ENCODE results near the gene BCS1L.

The BCS1L gene

DNA sequence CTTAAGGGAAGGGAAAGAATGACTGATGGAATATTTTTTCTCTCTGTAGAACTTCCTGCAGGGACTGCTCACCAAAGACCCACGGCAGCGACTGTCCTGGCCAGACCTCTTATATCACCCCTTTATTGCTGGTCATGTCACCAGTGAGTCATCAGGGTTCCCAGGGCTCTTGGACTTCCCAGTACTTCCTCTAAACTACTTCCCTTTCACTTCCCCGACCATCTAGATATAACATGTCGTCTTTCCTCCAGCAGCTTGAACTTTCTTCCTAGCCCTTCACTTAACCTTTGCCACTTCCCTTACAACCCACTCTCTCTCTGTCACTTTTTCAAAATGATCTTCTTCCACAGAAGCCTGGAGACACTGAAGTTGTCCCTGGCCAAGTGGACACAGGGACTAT is 19.6 kb downstream of the BCS1L start:
- TF ChIP-seq, protein P1, sequence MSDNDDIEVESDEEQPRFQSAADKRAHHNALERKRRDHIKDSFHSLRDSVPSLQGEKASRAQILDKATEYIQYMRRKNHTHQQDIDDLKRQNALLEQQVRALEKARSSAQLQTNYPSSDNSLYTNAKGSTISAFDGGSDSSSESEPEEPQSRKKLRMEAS (IDR thresholded peaks at IDR 0.05): no peak
- TF ChIP-seq EGR1 (IDR thresholded peaks at IDR 0.05) (no peak), CEBPB (IDR thresholded peaks at IDR 0.05) (no peak), EP300 (IDR thresholded peaks at IDR 0.05; ENCODE audit: borderline replicate concordance) (no peak), RAD21 (IDR thresholded peaks at IDR 0.05; ENCODE audit: low read depth) (no peak), NFIC (IDR thresholded peaks at IDR 0.05) (no peak), ZBTB7A (IDR thresholded peaks at IDR 0.05; ENCODE audit: low read depth) (no peak), CREB1 (IDR thresholded peaks at IDR 0.05; ENCODE audit: low read depth) (no peak), TAF1 (IDR thresholded peaks at IDR 0.05; ENCODE audit: low read depth) (no peak), TEAD4 (IDR thresholded peaks at IDR 0.05) (no peak), TCF12 (IDR thresholded peaks at IDR 0.05; ENCODE audit: low read depth) (no peak), FOXM1 (IDR thresholded peaks at IDR 0.05; ENCODE audit: borderline replicate concordance, low read depth) (no peak), YY1 (IDR thresholded peaks at IDR 0.05; ENCODE audit: low read depth) (no peak)
- TF ChIP-seq, protein P2, sequence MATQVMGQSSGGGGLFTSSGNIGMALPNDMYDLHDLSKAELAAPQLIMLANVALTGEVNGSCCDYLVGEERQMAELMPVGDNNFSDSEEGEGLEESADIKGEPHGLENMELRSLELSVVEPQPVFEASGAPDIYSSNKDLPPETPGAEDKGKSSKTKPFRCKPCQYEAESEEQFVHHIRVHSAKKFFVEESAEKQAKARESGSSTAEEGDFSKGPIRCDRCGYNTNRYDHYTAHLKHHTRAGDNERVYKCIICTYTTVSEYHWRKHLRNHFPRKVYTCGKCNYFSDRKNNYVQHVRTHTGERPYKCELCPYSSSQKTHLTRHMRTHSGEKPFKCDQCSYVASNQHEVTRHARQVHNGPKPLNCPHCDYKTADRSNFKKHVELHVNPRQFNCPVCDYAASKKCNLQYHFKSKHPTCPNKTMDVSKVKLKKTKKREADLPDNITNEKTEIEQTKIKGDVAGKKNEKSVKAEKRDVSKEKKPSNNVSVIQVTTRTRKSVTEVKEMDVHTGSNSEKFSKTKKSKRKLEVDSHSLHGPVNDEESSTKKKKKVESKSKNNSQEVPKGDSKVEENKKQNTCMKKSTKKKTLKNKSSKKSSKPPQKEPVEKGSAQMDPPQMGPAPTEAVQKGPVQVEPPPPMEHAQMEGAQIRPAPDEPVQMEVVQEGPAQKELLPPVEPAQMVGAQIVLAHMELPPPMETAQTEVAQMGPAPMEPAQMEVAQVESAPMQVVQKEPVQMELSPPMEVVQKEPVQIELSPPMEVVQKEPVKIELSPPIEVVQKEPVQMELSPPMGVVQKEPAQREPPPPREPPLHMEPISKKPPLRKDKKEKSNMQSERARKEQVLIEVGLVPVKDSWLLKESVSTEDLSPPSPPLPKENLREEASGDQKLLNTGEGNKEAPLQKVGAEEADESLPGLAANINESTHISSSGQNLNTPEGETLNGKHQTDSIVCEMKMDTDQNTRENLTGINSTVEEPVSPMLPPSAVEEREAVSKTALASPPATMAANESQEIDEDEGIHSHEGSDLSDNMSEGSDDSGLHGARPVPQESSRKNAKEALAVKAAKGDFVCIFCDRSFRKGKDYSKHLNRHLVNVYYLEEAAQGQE (IDR thresholded peaks at IDR 0.05; ENCODE audit: low read depth): no peak

DNA sequence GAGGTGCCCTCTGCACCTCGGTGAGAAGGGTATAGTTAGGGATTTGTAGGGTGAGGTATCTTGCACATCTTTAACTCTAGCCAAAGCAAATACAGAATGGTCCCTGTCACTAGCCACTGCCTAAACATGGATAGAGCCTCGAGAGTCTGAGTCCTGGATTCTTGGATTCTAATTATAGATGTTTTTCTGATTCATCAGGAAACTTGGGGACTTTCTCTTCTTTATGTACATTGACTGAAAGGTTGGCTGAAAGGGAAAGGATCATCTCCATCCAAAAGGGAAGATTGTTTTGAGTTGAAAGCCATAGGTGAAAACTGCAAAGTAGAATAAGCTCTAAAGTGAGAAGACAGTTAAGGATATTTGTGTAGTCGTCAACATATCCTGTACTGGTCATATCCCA is 20.6 kb downstream of the BCS1L start:
- TF ChIP-seq EP300 (IDR thresholded peaks at IDR 0.05; ENCODE audit: borderline replicate concordance) (no peak), CEBPB (IDR thresholded peaks at IDR 0.05) (no peak), TEAD4 (IDR thresholded peaks at IDR 0.05) (no peak), NFIC (IDR thresholded peaks at IDR 0.05) (no peak)

DNA sequence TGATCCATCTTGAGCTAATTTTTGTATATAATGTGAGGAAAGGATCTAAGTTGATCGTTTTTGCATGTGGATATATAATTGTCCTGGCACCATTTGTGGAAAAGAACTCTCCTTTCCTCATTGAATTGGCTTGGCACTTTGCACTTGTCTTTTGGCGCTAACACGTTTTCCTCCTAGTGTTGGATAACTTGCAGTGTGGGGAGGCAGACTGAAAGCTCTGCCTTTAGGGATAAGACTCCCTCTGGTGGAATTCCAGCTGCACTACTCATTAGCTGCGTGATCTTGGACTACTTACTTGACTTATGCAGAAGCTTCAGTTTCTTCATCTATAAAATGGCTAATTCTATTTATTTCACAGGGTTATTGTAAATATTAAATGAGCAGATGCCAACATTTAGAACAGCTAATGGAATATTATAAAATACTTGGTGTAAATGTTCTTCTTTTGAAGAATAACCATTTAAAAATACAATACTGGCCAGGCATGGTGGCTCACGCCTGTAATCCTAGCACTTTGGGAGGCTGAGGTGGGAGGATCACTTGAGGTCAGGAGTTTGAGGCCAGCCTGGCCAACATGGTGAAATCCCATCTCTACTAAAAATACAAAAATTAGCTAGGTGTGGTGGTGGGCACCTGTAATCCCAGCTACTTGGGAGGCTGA is 28.0 kb downstream of the BCS1L start:
- TF ChIP-seq, protein P1 (IDR thresholded peaks at IDR 0.05): 0 out of 2 replicates have a peak, but pooled peaks have one; percentile 26
- TF ChIP-seq RAD21 (IDR thresholded peaks at IDR 0.05; ENCODE audit: low read depth): peak; percentile 65
- TF ChIP-seq TEAD4 (IDR thresholded peaks at IDR 0.05): peak; percentile 59

DNA sequence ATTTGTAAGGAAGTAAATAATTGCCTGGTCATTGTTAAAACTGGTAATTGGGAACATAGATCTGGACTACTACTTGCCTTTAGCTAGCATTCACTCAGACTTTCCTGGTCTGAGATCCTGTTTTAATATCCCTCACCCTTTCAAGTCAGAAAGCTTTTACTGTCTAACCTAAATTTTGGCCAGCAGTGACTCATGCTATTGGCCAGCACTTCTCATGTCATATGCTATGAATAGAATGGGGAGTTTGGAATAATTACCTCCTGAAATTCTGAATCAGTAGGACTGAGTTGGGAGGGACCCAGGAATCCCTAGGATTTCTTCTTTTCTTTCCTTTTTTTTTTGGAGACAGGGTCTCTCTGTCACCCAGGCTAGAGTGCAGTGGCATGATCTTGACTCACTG is 31.8 kb downstream of the BCS1L start:
- TF ChIP-seq YY1 (IDR thresholded peaks at IDR 0.05; ENCODE audit: low read depth) (no peak), CREB1 (IDR thresholded peaks at IDR 0.05; ENCODE audit: low read depth) (no peak), EGR1 (IDR thresholded peaks at IDR 0.05) (no peak)
- TF ChIP-seq, protein P2 (IDR thresholded peaks at IDR 0.05; ENCODE audit: low read depth): no peak

DNA sequence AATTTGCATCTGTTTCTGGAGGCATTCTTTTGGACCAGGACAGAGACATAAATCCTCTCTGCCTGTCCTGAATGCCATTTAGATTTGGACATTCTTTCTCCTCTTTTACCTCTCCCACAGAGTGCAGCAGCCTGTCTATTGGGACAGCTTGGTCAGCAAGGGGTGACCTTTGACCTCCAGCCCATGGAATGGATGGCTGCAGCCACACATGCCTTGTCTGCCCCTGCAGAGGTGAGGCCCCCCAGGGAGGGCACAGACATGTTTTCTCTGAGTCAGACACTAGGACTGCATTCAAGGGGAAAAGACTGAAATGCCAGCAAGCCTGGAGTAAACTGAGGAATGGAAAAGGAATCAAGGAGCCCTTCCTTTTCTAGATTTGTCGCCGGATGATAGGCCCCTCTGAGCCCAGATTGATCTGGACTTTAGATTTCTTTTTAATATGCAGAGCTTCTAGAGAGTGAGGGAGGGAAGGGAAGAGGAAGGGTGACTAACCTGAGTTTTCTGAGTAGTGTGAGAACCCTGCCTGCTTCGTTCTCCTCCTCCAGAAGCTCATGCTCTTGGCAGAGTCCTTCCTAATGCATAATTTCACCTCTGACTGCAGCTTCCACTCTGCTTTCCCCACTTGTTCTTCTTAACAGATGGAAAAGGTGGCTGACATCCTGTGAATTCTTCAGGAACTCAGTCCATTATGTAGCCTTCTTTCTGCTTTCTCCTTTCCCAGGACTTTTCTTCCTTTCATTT is 35.1 kb downstream of the BCS1L start:
- no peak for TF ChIP-seq NFIC (IDR thresholded peaks at IDR 0.05)
- TF ChIP-seq TCF12 (IDR thresholded peaks at IDR 0.05; ENCODE audit: low read depth): no peak

DNA sequence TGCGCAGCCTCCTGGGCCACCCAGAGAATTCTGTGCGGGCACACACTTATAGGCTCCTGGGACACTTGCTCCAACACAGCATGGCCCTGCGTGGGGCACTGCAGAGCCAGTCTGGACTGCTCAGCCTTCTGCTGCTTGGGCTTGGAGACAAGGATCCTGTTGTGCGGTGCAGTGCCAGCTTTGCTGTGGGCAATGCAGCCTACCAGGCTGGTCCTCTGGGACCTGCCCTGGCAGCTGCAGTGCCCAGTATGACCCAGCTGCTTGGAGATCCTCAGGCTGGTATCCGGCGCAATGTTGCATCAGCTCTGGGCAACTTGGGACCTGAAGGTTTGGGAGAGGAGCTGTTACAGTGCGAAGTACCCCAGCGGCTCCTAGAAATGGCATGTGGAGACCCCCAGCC is 39.4 kb downstream of the BCS1L start:
- TF ChIP-seq EGR1 (IDR thresholded peaks at IDR 0.05): no peak
- TF ChIP-seq CEBPB (IDR thresholded peaks at IDR 0.05): no peak
- no peak for TF ChIP-seq TAF1 (IDR thresholded peaks at IDR 0.05; ENCODE audit: low read depth)
- TF ChIP-seq ZBTB7A (IDR thresholded peaks at IDR 0.05; ENCODE audit: low read depth): no peak
- no peak for TF ChIP-seq RAD21 (IDR thresholded peaks at IDR 0.05; ENCODE audit: low read depth)
- TF ChIP-seq, protein P1 (IDR thresholded peaks at IDR 0.05): no peak
- TF ChIP-seq, protein P2 (IDR thresholded peaks at IDR 0.05; ENCODE audit: low read depth): no peak
- TF ChIP-seq, protein P3, sequence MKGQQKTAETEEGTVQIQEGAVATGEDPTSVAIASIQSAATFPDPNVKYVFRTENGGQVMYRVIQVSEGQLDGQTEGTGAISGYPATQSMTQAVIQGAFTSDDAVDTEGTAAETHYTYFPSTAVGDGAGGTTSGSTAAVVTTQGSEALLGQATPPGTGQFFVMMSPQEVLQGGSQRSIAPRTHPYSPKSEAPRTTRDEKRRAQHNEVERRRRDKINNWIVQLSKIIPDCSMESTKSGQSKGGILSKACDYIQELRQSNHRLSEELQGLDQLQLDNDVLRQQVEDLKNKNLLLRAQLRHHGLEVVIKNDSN (IDR thresholded peaks at IDR 0.05): no peak
- no peak for TF ChIP-seq TCF12 (IDR thresholded peaks at IDR 0.05; ENCODE audit: low read depth)
- no peak for TF ChIP-seq FOXM1 (IDR thresholded peaks at IDR 0.05; ENCODE audit: borderline replicate concordance, low read depth)
- TF ChIP-seq EP300 (IDR thresholded peaks at IDR 0.05; ENCODE audit: borderline replicate concordance): no peak
- no peak for TF ChIP-seq NFIC (IDR thresholded peaks at IDR 0.05)
- no peak for TF ChIP-seq YY1 (IDR thresholded peaks at IDR 0.05; ENCODE audit: low read depth)
- TF ChIP-seq CREB1 (IDR thresholded peaks at IDR 0.05; ENCODE audit: low read depth): no peak
- no peak for TF ChIP-seq TEAD4 (IDR thresholded peaks at IDR 0.05)
